Ishikawa (cell line): ENCODE data around the gene ARHGAP8.
A peak's percentile ranks its signal among the peaks of the same experiment; 100 is the strongest.

ENCODE experiments used
- CEBPB ChIP-seq: IDR thresholded peaks from 2 replicates; pipeline ENCODE4 v1.6.1; 2012
- CREB1 ChIP-seq: IDR thresholded peaks from 2 replicates; pipeline ENCODE4 v1.6.1; 2012; ENCODE audit warnings: low read depth
- EGR1 ChIP-seq: IDR thresholded peaks from 2 replicates; pipeline ENCODE4 v1.6.1; 2012
- EP300 ChIP-seq: IDR thresholded peaks from 2 replicates; pipeline ENCODE4 v1.6.1; 2012; ENCODE audit warnings: borderline replicate concordance
- FOXM1 ChIP-seq: IDR thresholded peaks from 2 replicates; pipeline ENCODE4 v1.6.1; 2012; ENCODE audit warnings: low read depth, borderline replicate concordance
- NFIC ChIP-seq: IDR thresholded peaks from 2 replicates; pipeline ENCODE4 v1.6.1; 2012
- RAD21 ChIP-seq: IDR thresholded peaks from 2 replicates; pipeline ENCODE4 v1.6.1; 2012; ENCODE audit warnings: low read depth
- TAF1 ChIP-seq: IDR thresholded peaks from 2 replicates; pipeline ENCODE4 v1.6.1; 2012; ENCODE audit warnings: low read depth, mild to moderate bottlenecking
- TCF12 ChIP-seq: IDR thresholded peaks from 2 replicates; pipeline ENCODE4 v1.6.1; 2012; ENCODE audit warnings: low read depth
- TEAD4 ChIP-seq: IDR thresholded peaks from 2 replicates; pipeline ENCODE4 v1.6.1; 2012
- USF1 ChIP-seq: IDR thresholded peaks from 2 replicates; pipeline ENCODE4 v1.6.1; 2012
- YY1 ChIP-seq: IDR thresholded peaks from 2 replicates; pipeline ENCODE4 v1.6.1; 2012; ENCODE audit warnings: low read depth
- ZBTB7A ChIP-seq: IDR thresholded peaks from 2 replicates; pipeline ENCODE4 v1.6.1; 2012; ENCODE audit warnings: low read depth
- TF ChIP-seq, protein P1 (sequence below): IDR thresholded peaks from 2 replicates; pipeline ENCODE4 v1.6.1; 2012; ENCODE audit warnings: low read depth, mild to moderate bottlenecking
- TF ChIP-seq, protein P2 (sequence below): IDR thresholded peaks from 2 replicates; pipeline ENCODE4 v1.6.1; 2012

ARHGAP8 gene

GRCh38 chr22:44823396-44823795, 71.0 kb downstream of the ARHGAP8 start:
- TF ChIP-seq NFIC (no peak), CREB1 (no peak), EP300 (no peak), RAD21 (no peak), ZBTB7A (no peak), TAF1 (no peak), EGR1 (no peak)
- TF ChIP-seq, protein P1, sequence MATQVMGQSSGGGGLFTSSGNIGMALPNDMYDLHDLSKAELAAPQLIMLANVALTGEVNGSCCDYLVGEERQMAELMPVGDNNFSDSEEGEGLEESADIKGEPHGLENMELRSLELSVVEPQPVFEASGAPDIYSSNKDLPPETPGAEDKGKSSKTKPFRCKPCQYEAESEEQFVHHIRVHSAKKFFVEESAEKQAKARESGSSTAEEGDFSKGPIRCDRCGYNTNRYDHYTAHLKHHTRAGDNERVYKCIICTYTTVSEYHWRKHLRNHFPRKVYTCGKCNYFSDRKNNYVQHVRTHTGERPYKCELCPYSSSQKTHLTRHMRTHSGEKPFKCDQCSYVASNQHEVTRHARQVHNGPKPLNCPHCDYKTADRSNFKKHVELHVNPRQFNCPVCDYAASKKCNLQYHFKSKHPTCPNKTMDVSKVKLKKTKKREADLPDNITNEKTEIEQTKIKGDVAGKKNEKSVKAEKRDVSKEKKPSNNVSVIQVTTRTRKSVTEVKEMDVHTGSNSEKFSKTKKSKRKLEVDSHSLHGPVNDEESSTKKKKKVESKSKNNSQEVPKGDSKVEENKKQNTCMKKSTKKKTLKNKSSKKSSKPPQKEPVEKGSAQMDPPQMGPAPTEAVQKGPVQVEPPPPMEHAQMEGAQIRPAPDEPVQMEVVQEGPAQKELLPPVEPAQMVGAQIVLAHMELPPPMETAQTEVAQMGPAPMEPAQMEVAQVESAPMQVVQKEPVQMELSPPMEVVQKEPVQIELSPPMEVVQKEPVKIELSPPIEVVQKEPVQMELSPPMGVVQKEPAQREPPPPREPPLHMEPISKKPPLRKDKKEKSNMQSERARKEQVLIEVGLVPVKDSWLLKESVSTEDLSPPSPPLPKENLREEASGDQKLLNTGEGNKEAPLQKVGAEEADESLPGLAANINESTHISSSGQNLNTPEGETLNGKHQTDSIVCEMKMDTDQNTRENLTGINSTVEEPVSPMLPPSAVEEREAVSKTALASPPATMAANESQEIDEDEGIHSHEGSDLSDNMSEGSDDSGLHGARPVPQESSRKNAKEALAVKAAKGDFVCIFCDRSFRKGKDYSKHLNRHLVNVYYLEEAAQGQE = no peak
- TF ChIP-seq, protein P2, sequence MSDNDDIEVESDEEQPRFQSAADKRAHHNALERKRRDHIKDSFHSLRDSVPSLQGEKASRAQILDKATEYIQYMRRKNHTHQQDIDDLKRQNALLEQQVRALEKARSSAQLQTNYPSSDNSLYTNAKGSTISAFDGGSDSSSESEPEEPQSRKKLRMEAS = no peak

DNA sequence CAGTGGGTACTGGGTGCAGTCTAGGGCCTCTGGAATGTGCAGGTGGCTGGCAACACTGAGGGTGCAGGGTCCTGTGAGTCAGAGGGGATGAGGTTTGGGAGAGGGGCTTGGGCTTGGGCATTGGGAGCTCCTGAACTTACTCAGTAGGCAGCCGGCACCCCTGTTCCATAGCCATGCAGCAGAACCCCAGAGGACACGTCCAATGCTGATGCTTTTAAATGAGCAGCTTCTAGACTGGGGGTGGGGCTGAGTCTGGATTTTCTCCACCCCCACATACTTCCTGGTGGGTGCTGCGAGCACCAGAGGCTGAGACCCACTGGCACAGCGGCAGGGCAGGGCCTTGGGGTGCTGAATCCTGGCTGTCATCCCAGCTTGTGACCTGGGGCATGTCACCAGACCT, 71.4 kb downstream of the ARHGAP8 start:
- TF ChIP-seq FOXM1 (no peak), CEBPB (no peak), TEAD4 (no peak), TCF12 (no peak)

- TF ChIP-seq ZBTB7A = no peak
These were observed 71.9 kb downstream of the ARHGAP8 start for GRCh38 chr22:44824271-44824670.

- TF ChIP-seq NFIC = no peak
- no peak for TF ChIP-seq TCF12
- TF ChIP-seq CEBPB = no peak
- TF ChIP-seq, protein P2 = no peak
- TF ChIP-seq RAD21 = no peak
- TF ChIP-seq FOXM1 = no peak
- no peak for TF ChIP-seq EP300
- no peak for TF ChIP-seq TAF1
- TF ChIP-seq USF1 = no peak
- no peak for TF ChIP-seq ZBTB7A
These were observed 73.2 kb downstream of the ARHGAP8 start for GRCh38 chr22:44825310-44826150.

GRCh38 chr22:44827666-44828190, 75.4 kb downstream of the ARHGAP8 start:
- TF ChIP-seq USF1 (no peak), TCF12 (no peak), TEAD4 (no peak), TAF1 (no peak), EP300 (no peak)
- TF ChIP-seq, protein P1 = no peak

DNA sequence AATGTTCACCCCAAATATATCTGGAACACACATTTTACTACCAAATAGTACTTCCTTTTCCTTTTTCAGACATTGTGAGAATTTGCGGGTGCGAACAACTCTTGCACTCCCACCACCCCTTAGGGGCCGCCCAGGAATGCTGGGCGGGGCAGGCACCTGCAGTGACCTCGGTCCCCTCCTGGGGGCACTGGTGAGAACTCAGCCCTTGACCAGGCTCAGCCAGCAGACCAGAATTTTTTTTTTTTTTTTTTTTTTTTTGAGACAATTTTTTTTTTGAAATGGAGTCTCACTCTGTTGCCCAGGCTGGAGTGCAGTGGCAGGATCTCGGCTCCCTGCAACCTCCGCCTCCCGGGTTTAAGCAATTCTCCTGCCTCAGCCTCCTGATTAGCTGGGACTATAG, 75.8 kb downstream of the ARHGAP8 start:
- TF ChIP-seq RAD21 = peak; percentile 33; the same call in 1 of the 2 replicates
- TF ChIP-seq TCF12 = no peak
- 0 out of 2 replicates have a peak, but pooled peaks have one; percentile 27 for TF ChIP-seq TEAD4
- TF ChIP-seq ZBTB7A = 0 out of 2 replicates have a peak, but pooled peaks have one; percentile 50

DNA sequence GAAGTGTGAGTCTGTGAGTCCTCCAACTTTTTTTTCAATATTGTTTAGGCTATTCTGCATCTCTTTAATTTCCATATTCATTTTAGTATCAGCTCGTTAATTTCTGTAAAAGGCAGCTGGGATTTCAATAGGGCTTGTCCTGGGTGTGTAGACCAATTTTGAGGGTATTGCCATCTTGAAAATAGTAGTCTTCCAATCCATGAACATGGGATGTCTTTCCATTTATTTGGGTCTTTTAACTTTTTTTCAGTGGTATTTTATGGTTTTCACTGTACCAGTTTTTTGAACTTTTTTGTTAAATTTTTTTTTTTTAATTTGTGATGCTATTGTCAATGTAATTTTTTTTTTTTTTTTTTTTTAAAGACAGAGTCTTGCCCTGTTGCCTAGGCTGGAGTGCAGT, 79.5 kb downstream of the ARHGAP8 start:
- TF ChIP-seq ZBTB7A (no peak), RAD21 (no peak), EP300 (no peak), USF1 (no peak), TCF12 (no peak), TAF1 (no peak), CEBPB (no peak), FOXM1 (no peak), EGR1 (no peak), NFIC (no peak), TEAD4 (no peak), YY1 (no peak), CREB1 (no peak)
- TF ChIP-seq, protein P1 = no peak
- TF ChIP-seq, protein P2 = no peak
